NCI-H1092 (cell line): ENCODE measurements around the gene AFDN.

Source experiments
- DNase-seq: peaks from one replicate; lab custom pipeline; 2025; lab: John Stamatoyannopoulos, UW

Gene AFDN

GRCh38 chr6:167843023-167843422 lies 16.3 kb downstream of the AFDN start:
- DNase-seq: no peak

- DNase-seq: no peak
Observed at GRCh38 chr6:167845856-167846255, 19.1 kb downstream of the AFDN start.

GRCh38 chr6:167846997-167847606 lies 20.4 kb downstream of the AFDN start:
- no peak for DNase-seq

- no peak for DNase-seq
Observed at GRCh38 chr6:167847936-167848335, 21.2 kb downstream of the AFDN start.

- no peak for DNase-seq
Observed at GRCh38 chr6:167848783-167849182, 22.1 kb downstream of the AFDN start.

GRCh38 chr6:167849846-167850459 lies 23.2 kb downstream of the AFDN start:
- DNase-seq: no peak

- no peak for DNase-seq
Observed at GRCh38 chr6:167850782-167851181, 24.1 kb downstream of the AFDN start.

GRCh38 chr6:167851370-167851952 lies 24.8 kb downstream of the AFDN start:
- DNase-seq: no peak

GRCh38 chr6:167855825-167856425 lies 29.2 kb downstream of the AFDN start:
- no peak for DNase-seq

- DNase-seq: no peak
Observed at GRCh38 chr6:167856474-167856873, 29.8 kb downstream of the AFDN start.

GRCh38 chr6:167856999-167857660 lies 30.4 kb downstream of the AFDN start:
- DNase-seq: no peak

- DNase-seq: no peak
Observed at GRCh38 chr6:167858086-167858591, 31.4 kb downstream of the AFDN start.

GRCh38 chr6:167858842-167859664 lies 32.3 kb downstream of the AFDN start:
- DNase-seq: no peak

- DNase-seq: no peak
Observed at GRCh38 chr6:167860550-167861226, 34.0 kb downstream of the AFDN start.

GRCh38 chr6:167861424-167861823 lies 34.7 kb downstream of the AFDN start:
- DNase-seq: no peak

- no peak for DNase-seq
Observed at GRCh38 chr6:167863897-167864296, 37.2 kb downstream of the AFDN start.

GRCh38 chr6:167866642-167867041 lies 39.9 kb downstream of the AFDN start:
- DNase-seq: no peak

GRCh38 chr6:167870321-167870720 lies 43.6 kb downstream of the AFDN start:
- no peak for DNase-seq

- no peak for DNase-seq
Observed at GRCh38 chr6:167872538-167873210, 46.0 kb downstream of the AFDN start.

GRCh38 chr6:167877994-167878779 lies 51.5 kb downstream of the AFDN start:
- no peak for DNase-seq
